H9 (cell line): ENCODE data around the gene SYNPO2. TPM values are rescaled to one million over a fixed set of nuclear protein-coding genes. Genes with fewer than 3 reads are reported as not detected.

Source experiments
- DNase-seq: peaks from one replicate; pipeline ENCODE4 v3.0.0-alpha.2; 2017
- H2AFZ ChIP-seq: one replicate; pipeline ENCODE4 v1.6.1; 2013; ENCODE audit warnings: mild to moderate bottlenecking, low read length, control low read depth, moderate library complexity
- H2AK5ac ChIP-seq: 2 replicates; pipeline ENCODE4 v1.6.1; 2013; ENCODE audit warnings: low read length, control low read depth, mixed read lengths; ENCODE audit not compliant: insufficient read length
- H2BK120ac ChIP-seq: one replicate; pipeline ENCODE4 v1.6.1; 2013; ENCODE audit warnings: low read depth, mild to moderate bottlenecking, low read length, control low read depth, inconsistent platforms; ENCODE audit not compliant: poor library complexity, severe bottlenecking
- H2BK12ac ChIP-seq: 2 replicates; pipeline ENCODE4 v1.6.1; 2013; ENCODE audit warnings: low read length, control low read depth, mixed read lengths, low read depth; ENCODE audit not compliant: insufficient read length
- H2BK15ac ChIP-seq: 2 replicates; pipeline ENCODE4 v1.6.1; 2013; ENCODE audit warnings: low read depth, low read length, control low read depth
- H2BK20ac ChIP-seq: one replicate; pipeline ENCODE4 v1.6.1; 2013; ENCODE audit warnings: low read depth, mild to moderate bottlenecking, low read length, control low read depth, inconsistent platforms; ENCODE audit not compliant: poor library complexity, severe bottlenecking
- H2BK5ac ChIP-seq: 2 replicates; pipeline ENCODE4 v1.6.1; 2013; ENCODE audit warnings: low read length, control low read depth, mixed read lengths; ENCODE audit not compliant: insufficient read length
- H3K14ac ChIP-seq: 2 replicates; pipeline ENCODE4 v1.6.1; 2013; ENCODE audit warnings: low read length, control low read depth; ENCODE audit not compliant: insufficient read depth
- H3K18ac ChIP-seq: 2 replicates; pipeline ENCODE4 v1.6.1; 2013; ENCODE audit warnings: low read depth, mild to moderate bottlenecking, mixed read lengths, low read length, control low read depth; ENCODE audit not compliant: insufficient read length
- H3K23ac ChIP-seq: 2 replicates; pipeline ENCODE4 v1.6.1; 2013; ENCODE audit warnings: low read length, control low read depth, mixed read lengths, low read depth; ENCODE audit not compliant: insufficient read length
- H3K23me2 ChIP-seq: 2 replicates; pipeline ENCODE4 v1.6.1; 2013; ENCODE audit warnings: low read depth, mild to moderate bottlenecking, mixed read lengths, low read length, control low read depth; ENCODE audit not compliant: insufficient read length, poor library complexity, severe bottlenecking
- H3K27ac ChIP-seq: 2 replicates; pipeline ENCODE4 v1.5.1; 2013; ENCODE audit warnings: low read length, control low read depth, mixed read lengths, low read depth; ENCODE audit not compliant: insufficient read length
- H3K27me3 ChIP-seq: 2 replicates; pipeline ENCODE4 v1.6.1; 2013; ENCODE audit warnings: low read length, control low read depth, inconsistent platforms; ENCODE audit not compliant: insufficient read depth
- H3K4ac ChIP-seq: 2 replicates; pipeline ENCODE4 v1.6.1; 2013; ENCODE audit warnings: low read depth, mild to moderate bottlenecking, control low read depth, inconsistent platforms, low read length, moderate library complexity
- H3K4me1 ChIP-seq: 2 replicates; pipeline ENCODE4 v1.6.1; 2013; ENCODE audit warnings: low read length, control low read depth, inconsistent platforms; ENCODE audit not compliant: insufficient read depth
- H3K4me2 ChIP-seq: 2 replicates; pipeline ENCODE4 v1.6.1; 2013; ENCODE audit warnings: low read length, control low read depth, mixed read lengths; ENCODE audit not compliant: insufficient read length, insufficient read depth
- H3K56ac ChIP-seq: 2 replicates; pipeline ENCODE4 v1.6.1; 2013; ENCODE audit warnings: low read depth, mild to moderate bottlenecking, mixed read lengths, low read length, control low read depth; ENCODE audit not compliant: insufficient read length
- H3K79me1 ChIP-seq: 2 replicates; pipeline ENCODE4 v1.6.1; 2013; ENCODE audit warnings: low read depth, mild to moderate bottlenecking, moderate library complexity, low read length, control low read depth, inconsistent platforms; ENCODE audit not compliant: insufficient read depth, poor library complexity, severe bottlenecking
- H3K79me2 ChIP-seq: 2 replicates; pipeline ENCODE4 v1.6.1; 2013; ENCODE audit warnings: low read length, control low read depth, inconsistent platforms; ENCODE audit not compliant: insufficient read depth
- H3K9ac ChIP-seq: 2 replicates; pipeline ENCODE4 v1.6.1; 2013; ENCODE audit warnings: low read length, control low read depth, mixed read lengths; ENCODE audit not compliant: insufficient read length; ENCODE audit errors: extremely low read depth
- H3K9me3 ChIP-seq: one replicate; pipeline ENCODE4 v1.6.1; 2013; ENCODE audit warnings: low read depth, low read length, inconsistent platforms; ENCODE audit not compliant: control insufficient read depth
- H3T11ph ChIP-seq: one replicate; pipeline ENCODE4 v1.6.1; 2013; ENCODE audit warnings: mild to moderate bottlenecking, low read length, control low read depth, inconsistent platforms
- H4K20me1 ChIP-seq: one replicate; pipeline ENCODE4 v1.6.1; 2013; ENCODE audit not compliant: control insufficient read depth, insufficient read length, insufficient read depth
- H4K5ac ChIP-seq: 2 replicates; pipeline ENCODE4 v1.6.1; 2013; ENCODE audit warnings: low read depth, mild to moderate bottlenecking, mixed read lengths, low read length, control low read depth; ENCODE audit not compliant: insufficient read length
- H4K8ac ChIP-seq: replicated peaks from 2 replicates; pipeline ENCODE4 v1.6.1; 2013; ENCODE audit warnings: low read length, control low read depth, mixed read lengths, low read depth; ENCODE audit not compliant: insufficient read length
- H4K91ac ChIP-seq: 2 replicates; pipeline ENCODE4 v1.6.1; 2013; ENCODE audit warnings: low read depth, mild to moderate bottlenecking, moderate library complexity, mixed read lengths, low read length, control low read depth; ENCODE audit not compliant: insufficient read length
- H3K27ac Mint-ChIP-seq, 3 experiments: 2 replicates in 2 of 3; 3 replicates in 1 of 3; pipeline ENCODE4 v1.8.0; 2020 to 2021; ENCODE audit warnings: mixed read lengths in 3 of 3, mild to moderate bottlenecking in 1 of 3, moderate library complexity in 1 of 3
- H3K27me3 Mint-ChIP-seq: 2 replicates; pipeline ENCODE4 v1.8.0; 2021; ENCODE audit warnings: low read depth, mild to moderate bottlenecking, moderate library complexity, mixed read lengths
- H3K36me3 Mint-ChIP-seq, 3 experiments: 2 replicates in 2 of 3; 3 replicates in 1 of 3; pipeline ENCODE4 v1.8.0; 2020 to 2021; ENCODE audit warnings: low read depth in 3 of 3, mixed read lengths in 3 of 3; ENCODE audit not compliant: insufficient read depth in 1 of 3
- H3K4me1 Mint-ChIP-seq, 2 experiments: 2 replicates each; pipeline ENCODE4 v1.8.0; 2020; ENCODE audit warnings: mixed read lengths in 2 of 2
- H3K4me3 Mint-ChIP-seq, 2 experiments: 2 replicates in 1 of 2; 3 replicates in 1 of 2; pipeline ENCODE4 v1.8.0; 2020 to 2021; ENCODE audit warnings: mild to moderate bottlenecking in 2 of 2, mixed read lengths in 2 of 2, moderate library complexity in 1 of 2
- H3K9me3 Mint-ChIP-seq, 2 experiments: 2 replicates in 1 of 2; 3 replicates in 1 of 2; pipeline ENCODE4 v1.8.0; 2020; ENCODE audit warnings: mild to moderate bottlenecking in 2 of 2, mixed read lengths in 2 of 2, moderate library complexity in 1 of 2
- WGBS: extraction: QIAGEN DNeasy Blood & Tissue Kit; methylation state at CpG from one replicate; pipeline ENCODE4 v1.1.7; 2013; ENCODE audit warnings: missing lambda C conversion rate, low lambda C conversion rate, mixed read lengths; ENCODE audit not compliant: insufficient read length; ENCODE audit errors: extremely low coverage; 5-methylcytosine and 5-hydroxymethylcytosine counted together
- total RNA-seq: library from RNA; stranded (reverse); gene quantifications from 2 replicates; pipeline ENCODE4 v1.2.1, GENCODE V29; 2021
- TF ChIP-seq, protein P1 (sequence below): fragments of 200-600 bp; sonication (generic); conservative IDR thresholded peaks from 3 replicates; pipeline ENCODE4 v1.8.0; 2021; ENCODE audit warnings: antibody characterized with exemption, mild to moderate bottlenecking

SYNPO2 gene
- total RNA-seq, 1 experiment from 2014 or later = 1.1 TPM

- Mint-ChIP-seq H3K27me3 (no peaks in the 10 kb centered on the region), H3K4me1 (peaks cover 5 to 6% of the 10 kb centered on the region in 2 experiments), H3K4me3 (no peak overlapping the region), H3K36me3 (no peaks in the 10 kb centered on the region), H3K27ac (no peak overlapping the region), H3K9me3 (no peaks in the 10 kb centered on the region)
- H3K23ac ChIP-seq = no peak overlapping the region
- H2BK15ac ChIP-seq = no peak overlapping the region
- WGBS = no CpG with 5 or more reads among the region's 3 CpGs
- no peak overlapping the region for H2AFZ ChIP-seq
- H2AK5ac ChIP-seq = no peak overlapping the region
- no peak overlapping the region for H2BK20ac ChIP-seq
- no peaks in the 10 kb centered on the region for H3K4me1 ChIP-seq
- no peaks in the 10 kb centered on the region for H3K9me3 ChIP-seq
- H3K4ac ChIP-seq = no peak overlapping the region
- H2BK5ac ChIP-seq = no peak overlapping the region
- H3K27ac ChIP-seq = no peak overlapping the region
- no peak overlapping the region for H2BK120ac ChIP-seq
- no peaks in the 10 kb centered on the region for H3K79me2 ChIP-seq
- no peaks in the 10 kb centered on the region for H3K23me2 ChIP-seq
- no peak overlapping the region for H3K14ac ChIP-seq
- DNase-seq = no peak
- H3K4me2 ChIP-seq = no peak overlapping the region
- H3K79me1 ChIP-seq = no peaks in the 10 kb centered on the region
- no peak overlapping the region for H3K18ac ChIP-seq
- no peak overlapping the region for H3K56ac ChIP-seq
- no peak overlapping the region for H4K8ac ChIP-seq
- H3K27me3 ChIP-seq = no peaks in the 10 kb centered on the region
- no peak overlapping the region for H3K9ac ChIP-seq
- no peak overlapping the region for H3T11ph ChIP-seq
- no peak overlapping the region for H2BK12ac ChIP-seq
- no peak overlapping the region for H4K5ac ChIP-seq
- no peak overlapping the region for H4K91ac ChIP-seq
- TF ChIP-seq, protein P1, sequence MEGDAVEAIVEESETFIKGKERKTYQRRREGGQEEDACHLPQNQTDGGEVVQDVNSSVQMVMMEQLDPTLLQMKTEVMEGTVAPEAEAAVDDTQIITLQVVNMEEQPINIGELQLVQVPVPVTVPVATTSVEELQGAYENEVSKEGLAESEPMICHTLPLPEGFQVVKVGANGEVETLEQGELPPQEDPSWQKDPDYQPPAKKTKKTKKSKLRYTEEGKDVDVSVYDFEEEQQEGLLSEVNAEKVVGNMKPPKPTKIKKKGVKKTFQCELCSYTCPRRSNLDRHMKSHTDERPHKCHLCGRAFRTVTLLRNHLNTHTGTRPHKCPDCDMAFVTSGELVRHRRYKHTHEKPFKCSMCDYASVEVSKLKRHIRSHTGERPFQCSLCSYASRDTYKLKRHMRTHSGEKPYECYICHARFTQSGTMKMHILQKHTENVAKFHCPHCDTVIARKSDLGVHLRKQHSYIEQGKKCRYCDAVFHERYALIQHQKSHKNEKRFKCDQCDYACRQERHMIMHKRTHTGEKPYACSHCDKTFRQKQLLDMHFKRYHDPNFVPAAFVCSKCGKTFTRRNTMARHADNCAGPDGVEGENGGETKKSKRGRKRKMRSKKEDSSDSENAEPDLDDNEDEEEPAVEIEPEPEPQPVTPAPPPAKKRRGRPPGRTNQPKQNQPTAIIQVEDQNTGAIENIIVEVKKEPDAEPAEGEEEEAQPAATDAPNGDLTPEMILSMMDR = no peak
- H4K20me1 ChIP-seq = no peaks in the 10 kb centered on the region
Observed at GRCh38 chr4:118923891-118924290, 35.2 kb downstream of the SYNPO2 start.
